OCI-M1 (cell line): ENCODE results near the gene VPS16.

ENCODE experiments used
- DNase-seq: peaks from one replicate; lab custom pipeline; 2025; lab: John Stamatoyannopoulos, UW

The VPS16 gene

DNA sequence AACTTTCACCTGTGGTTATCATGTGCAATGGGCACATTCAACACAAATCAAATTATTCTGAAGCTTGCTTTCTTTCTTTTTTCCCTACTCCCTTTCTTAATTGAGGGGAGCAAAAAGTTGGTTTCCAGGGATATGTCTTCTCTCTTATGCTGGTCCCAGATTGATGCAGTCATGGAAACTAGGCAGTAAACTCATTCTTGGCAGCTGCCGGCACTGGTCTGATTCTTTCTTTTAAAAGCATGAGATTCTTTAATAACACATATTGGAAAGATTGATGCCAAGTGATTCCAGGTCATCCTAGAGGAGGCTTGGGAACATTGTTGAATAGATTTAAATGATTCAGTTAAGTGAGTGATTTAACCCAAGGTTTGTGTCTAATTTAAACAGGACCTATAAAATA lies 61.7 kb downstream of the VPS16 start:
- DNase-seq: no peak

- DNase-seq: no peak
Observed at GRCh38 chr20:2902818-2903217, 62.3 kb downstream of the VPS16 start.

- no peak for DNase-seq
Observed at GRCh38 chr20:2903686-2904085, 63.1 kb downstream of the VPS16 start.

DNA sequence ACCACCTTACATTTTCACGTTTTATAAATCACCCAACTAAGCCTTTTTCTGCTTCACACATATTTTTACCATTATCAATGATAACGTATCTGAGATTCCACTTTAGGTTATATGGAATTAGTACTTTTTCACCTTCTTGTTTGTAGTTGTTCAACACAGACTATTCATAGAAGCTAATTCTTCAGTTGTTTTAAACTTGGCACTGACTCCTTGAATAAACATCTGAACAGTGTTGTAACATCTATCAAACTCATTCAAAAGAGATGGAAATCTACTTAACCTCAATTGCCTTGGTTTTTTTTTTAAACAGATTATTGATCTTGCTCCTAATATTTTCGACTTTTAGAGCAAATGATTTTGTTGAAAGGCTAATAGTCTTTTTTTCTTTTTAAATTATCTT lies 67.0 kb downstream of the VPS16 start:
- DNase-seq: no peak

DNA sequence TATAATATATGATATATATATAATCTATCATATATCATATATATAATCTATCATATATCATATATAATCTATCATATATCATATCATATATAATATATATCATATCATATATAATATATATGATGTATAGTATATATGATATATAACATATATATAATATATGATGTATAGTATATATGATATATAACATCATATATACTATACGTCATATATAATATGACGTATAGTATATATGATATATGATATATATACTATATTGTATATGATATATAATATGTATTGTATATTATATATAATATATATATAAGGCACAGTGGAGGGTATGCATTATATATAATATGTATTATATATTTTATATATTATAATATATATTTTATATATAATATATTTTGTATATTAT lies 69.4 kb downstream of the VPS16 start:
- DNase-seq: no peak

GRCh38 chr20:2911200-2911599 lies 70.7 kb downstream of the VPS16 start:
- DNase-seq: no peak

GRCh38 chr20:2914160-2914559 lies 73.6 kb downstream of the VPS16 start:
- peak; percentile 78 for DNase-seq
